ENCODE data around the gene MRPL58.

DNA sequence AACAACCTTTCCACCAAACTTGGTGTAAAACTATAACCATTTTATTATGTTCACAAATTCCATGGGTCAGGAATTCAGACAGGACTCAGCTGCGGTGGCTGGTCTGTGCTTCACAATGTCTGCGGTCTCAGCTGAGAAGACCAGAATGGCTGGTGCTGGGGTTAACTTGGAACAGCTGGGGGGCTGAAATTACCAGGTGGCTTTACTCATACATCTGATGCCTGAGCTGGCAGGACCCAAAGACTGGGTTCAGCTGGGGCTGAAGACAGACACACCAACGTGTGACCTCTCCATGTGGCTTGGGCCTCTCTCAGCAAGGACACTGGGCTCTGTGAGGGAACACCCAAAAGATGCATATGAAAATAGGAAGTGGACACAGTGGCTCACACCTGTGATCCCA is 34.2 kb upstream of the MRPL58 start:
- TF ChIP-seq, protein P1, sequence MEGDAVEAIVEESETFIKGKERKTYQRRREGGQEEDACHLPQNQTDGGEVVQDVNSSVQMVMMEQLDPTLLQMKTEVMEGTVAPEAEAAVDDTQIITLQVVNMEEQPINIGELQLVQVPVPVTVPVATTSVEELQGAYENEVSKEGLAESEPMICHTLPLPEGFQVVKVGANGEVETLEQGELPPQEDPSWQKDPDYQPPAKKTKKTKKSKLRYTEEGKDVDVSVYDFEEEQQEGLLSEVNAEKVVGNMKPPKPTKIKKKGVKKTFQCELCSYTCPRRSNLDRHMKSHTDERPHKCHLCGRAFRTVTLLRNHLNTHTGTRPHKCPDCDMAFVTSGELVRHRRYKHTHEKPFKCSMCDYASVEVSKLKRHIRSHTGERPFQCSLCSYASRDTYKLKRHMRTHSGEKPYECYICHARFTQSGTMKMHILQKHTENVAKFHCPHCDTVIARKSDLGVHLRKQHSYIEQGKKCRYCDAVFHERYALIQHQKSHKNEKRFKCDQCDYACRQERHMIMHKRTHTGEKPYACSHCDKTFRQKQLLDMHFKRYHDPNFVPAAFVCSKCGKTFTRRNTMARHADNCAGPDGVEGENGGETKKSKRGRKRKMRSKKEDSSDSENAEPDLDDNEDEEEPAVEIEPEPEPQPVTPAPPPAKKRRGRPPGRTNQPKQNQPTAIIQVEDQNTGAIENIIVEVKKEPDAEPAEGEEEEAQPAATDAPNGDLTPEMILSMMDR (IDR thresholded peaks at IDR 0.05 in 8 of 11, conservative IDR thresholded peaks at IDR 0.05 in 3 of 11), result no peak
- no peak for TF ChIP-seq POLR2AphosphoS5 (IDR thresholded peaks at IDR 0.05)
